Measurements from ENCODE around the gene ABCF3. TPM values are rescaled to one million over a fixed set of nuclear protein-coding genes. Genes with fewer than 3 reads are reported as not detected.

The ABCF3 gene
- total RNA-seq, 2 donors from 2014 or later = 41.8 to 46.1 TPM

DNA sequence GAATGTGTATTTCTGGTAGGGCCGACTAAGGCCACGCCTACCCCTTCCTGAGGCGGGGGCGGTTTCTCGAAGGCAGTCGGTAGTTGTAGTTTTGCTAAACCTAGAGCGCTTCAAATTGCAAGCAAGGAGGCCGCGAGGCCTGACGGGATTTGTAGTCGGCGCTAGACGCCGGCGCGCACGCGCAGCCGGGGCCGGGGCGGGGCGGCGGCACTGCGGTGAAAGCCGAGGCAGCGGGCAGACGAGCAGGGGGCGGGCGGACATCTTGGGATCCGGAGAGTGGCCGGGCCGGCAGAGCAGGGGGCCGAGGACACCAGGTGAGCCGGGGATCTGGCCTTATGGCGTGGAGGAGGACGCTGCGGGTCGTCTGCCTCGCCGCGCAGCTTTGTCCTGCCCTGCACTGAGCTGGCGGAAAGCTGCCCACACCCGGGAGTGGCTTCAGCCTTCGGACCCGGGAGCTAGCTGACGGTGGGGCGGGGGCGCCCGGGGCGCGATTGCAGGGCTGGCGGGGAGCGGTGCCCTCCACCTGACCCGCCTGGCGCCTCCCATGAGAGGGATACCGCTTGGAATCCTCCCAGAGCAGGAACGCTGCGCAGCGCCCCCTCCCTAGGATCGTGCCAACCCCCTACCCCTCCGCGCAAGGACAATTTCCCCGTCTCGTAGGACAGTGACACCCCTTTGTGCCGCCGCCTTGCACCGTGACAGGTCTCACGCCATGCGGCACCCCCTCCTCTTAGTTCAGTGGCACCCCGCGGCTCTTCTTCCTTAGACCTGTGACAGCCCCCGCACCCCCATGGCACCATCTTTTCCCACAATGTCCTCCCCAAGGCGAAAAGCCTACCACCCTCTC is 11.1 kb upstream of the ABCF3 start, which contains the start of gene AP2M1:
Gene AP2M1, plus strand, starts transcription at position 210 of the 847 bp plus-strand sequence. CDS start 2,139 bp downstream, outside the sequence.
- 0 to 1% methylated on average over 37 to 73 of the region's 73 CpGs for WGBS, 2 donors
- H3K27ac ChIP-seq = peak within 1 kb of the TSS; percentile 73 to 88 (median 81)
- intact Hi-C loops (cut with DNase I) = no loop called here
- H3K9me3 ChIP-seq = no peaks in the 10 kb centered on the region
- ATAC-seq = peak; percentile 96
- peaks cover 0 to 6% of the 10 kb centered on the region in 2 donors for H3K36me3 ChIP-seq (replicated peaks in 1 of 2; ENCODE audit: insufficient read depth in 1 of 2, low read depth in 2 of 2)
- H3K4me1 ChIP-seq = peaks cover 34% of the 10 kb centered on the region
- H3K27me3 ChIP-seq = no peaks in the 10 kb centered on the region
- peak; percentile 98 to 100 (median 99) for DNase-seq
- peak within 1 kb of the TSS; percentile 75 to 92 for H3K4me3 ChIP-seq
- TF ChIP-seq CTCF (IDR thresholded peaks at IDR 0.05) (peak in 1 of 7 experiments; percentile 12), POLR2A (IDR thresholded peaks at IDR 0.05) (peak in 2 of 3 donors; percentile 68 to 76)

DNA sequence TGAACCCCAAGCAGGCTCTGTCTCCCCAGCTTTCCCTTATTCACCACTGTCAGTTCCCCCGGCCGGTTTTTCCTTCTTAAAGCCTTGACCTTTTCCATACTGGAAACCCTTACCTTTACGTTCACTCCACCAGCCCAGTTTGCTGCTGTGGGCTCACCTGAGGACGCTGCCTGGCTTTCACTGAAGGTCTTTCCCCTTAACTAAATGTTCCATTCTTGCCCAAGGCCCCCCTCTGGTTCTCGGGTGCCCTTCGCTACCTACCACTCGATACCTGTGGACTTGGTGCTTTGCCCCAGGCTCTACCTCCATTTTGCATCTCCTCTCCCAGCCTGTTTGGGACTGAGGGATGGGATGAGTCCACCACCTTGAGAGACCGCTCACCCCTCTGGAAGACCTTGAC is 10.5 kb upstream of the ABCF3 start:
- H3K4me3 ChIP-seq = peak overlapping the region; percentile 75 to 92
- TF ChIP-seq CTCF (IDR thresholded peaks at IDR 0.05) = no peak
- TF ChIP-seq POLR2A (IDR thresholded peaks at IDR 0.05) = no peak
- H3K27me3 ChIP-seq = no peaks in the 10 kb centered on the region
- H3K27ac ChIP-seq = peak overlapping the region in 3 of 4 donors; percentile 73 to 88 (median 84)
- peaks cover 34% of the 10 kb centered on the region for H3K4me1 ChIP-seq
- DNase-seq = no peak
- ATAC-seq = no peak
- H3K36me3 ChIP-seq (replicated peaks in 1 of 2; ENCODE audit: insufficient read depth in 1 of 2, low read depth in 2 of 2) = peaks cover 0 to 11% of the 10 kb centered on the region in 2 donors
- WGBS, 2 donors = 13 to 14% methylated on average over 8 of the region's 8 CpGs
- no peaks in the 10 kb centered on the region for H3K9me3 ChIP-seq
- intact Hi-C loops (cut with DNase I) = no loop called here

DNA sequence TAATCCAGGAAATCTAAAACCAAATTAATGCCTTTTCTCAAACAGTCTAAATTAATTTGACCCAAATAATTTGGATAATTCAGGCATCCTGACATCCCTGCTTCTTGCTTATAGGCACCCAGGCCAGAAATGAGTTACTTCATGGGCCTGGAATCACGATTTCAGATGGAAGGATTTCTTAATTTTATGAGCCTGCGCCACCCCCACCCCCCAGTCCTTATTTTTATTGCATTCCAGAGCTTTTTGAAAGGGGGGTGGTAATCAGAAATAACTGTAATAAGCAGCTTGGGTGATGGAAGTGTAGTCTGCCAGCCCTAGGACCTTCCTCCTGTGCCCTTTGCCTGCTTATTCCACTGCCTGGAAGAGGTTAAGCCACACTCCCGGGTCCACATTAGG is 10.0 kb upstream of the ABCF3 start:
- intact Hi-C loops (cut with DNase I) = no loop called here
- H3K4me3 ChIP-seq = peak overlapping the region in 1 of 2 donors; percentile 92

DNA sequence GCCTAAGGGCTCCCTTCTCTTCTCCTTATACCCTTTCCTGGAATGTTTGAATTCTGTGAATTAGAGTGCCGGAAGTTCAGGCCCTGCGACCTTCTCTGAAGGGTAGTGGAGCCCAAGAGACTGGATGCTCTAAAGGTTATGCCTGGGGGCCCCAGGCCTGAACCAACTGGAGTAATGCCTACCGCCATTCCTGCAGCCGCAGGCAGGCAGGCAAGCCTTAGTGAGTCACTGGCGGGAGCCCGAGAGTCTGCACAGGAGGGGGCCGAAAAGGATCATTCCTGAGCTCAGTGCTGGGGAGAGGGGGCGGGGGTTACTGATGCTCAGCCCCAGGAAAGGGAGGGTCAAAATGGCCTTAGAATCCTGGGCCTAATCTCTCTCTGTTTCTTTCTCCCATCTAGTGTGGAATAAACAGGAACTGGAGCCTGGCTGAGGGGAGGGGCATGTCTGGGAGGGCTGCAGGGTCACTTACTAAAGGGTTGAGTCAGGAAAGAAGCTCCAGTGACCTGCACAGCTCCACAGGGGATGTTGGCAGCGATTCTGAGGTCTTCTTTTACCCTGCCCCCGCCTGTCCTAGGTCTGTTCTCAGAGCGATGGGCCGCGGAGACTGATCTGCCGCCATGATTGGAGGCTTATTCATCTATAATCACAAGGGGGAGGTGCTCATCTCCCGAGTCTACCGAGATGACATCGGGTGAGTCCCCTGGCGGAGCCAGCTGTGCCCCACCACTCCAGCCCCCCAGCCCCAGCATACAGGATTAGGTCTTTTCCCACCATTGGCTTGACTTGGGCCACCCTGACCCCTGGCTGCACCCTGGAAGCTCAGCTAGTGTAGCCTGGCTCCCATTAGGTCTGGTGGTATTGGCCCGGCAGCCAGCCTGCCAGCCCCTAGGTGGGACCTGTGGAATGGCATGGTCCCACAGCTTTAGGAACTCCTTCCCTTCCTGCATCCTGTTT is 9.3 kb upstream of the ABCF3 start:
- no peak for ATAC-seq
- intact Hi-C loops (cut with DNase I) = no loop called here

More for the DNA sequence above, 10.0 kb upstream of the ABCF3 start:
- ATAC-seq = no peak
- Histone ChIP-seq H3K4me1 (peaks cover 34% of the 10 kb centered on the region), H3K27ac (peak overlapping the region in 3 of 4 donors; percentile 47 to 84 (median 73)), H3K9me3 (no peaks in the 10 kb centered on the region), H3K27me3 (no peaks in the 10 kb centered on the region), H3K36me3 (replicated peaks in 1 of 2; ENCODE audit: insufficient read depth in 1 of 2, low read depth in 2 of 2) (peaks cover 0 to 16% of the 10 kb centered on the region in 2 donors)
- TF ChIP-seq POLR2A (IDR thresholded peaks at IDR 0.05) (no peak), CTCF (IDR thresholded peaks at IDR 0.05) (no peak)
- DNase-seq = no peak
- WGBS, 2 donors = 46 to 54% methylated on average over 3 of the region's 3 CpGs

More for the DNA sequence above, 9.3 kb upstream of the ABCF3 start:
- TF ChIP-seq CTCF (IDR thresholded peaks at IDR 0.05) = no peak
- TF ChIP-seq POLR2A (IDR thresholded peaks at IDR 0.05) = peak in 1 of 3 donors; percentile 13
- Histone ChIP-seq H3K4me1 (peaks cover 34% of the 10 kb centered on the region), H3K36me3 (replicated peaks in 1 of 2; ENCODE audit: insufficient read depth in 1 of 2, low read depth in 2 of 2) (peaks cover 1 to 22% of the 10 kb centered on the region in 2 donors), H3K9me3 (no peaks in the 10 kb centered on the region), H3K27me3 (no peaks in the 10 kb centered on the region), H3K27ac (peak overlapping the region in 3 of 4 donors; percentile 47 to 84 (median 73)), H3K4me3 (no peak overlapping the region)
- DNase-seq = peak in 3 of 4 donors; percentile 46 to 64 (median 47)
- WGBS, 2 donors = 70 to 73% methylated on average over 15 to 19 of the region's 19 CpGs
